Skin of body (tissue), 2 donors: ENCODE data around the gene C2orf49. TPM values are rescaled to one million over a fixed set of nuclear protein-coding genes. Genes with fewer than 3 reads are reported as not detected.
"Not testable (repeated sequence)": the region's sequence is repeated elsewhere in the genome, so short reads cannot be mapped to it uniquely, and the experiment has no call there.

ENCODE experiments used
- DNase-seq: peaks from one replicate; lab custom pipeline; 2025; lab: John Stamatoyannopoulos, UW
- total RNA-seq: library from RNA; depleted of rRNA; stranded (reverse); fragments of >200 nt; gene quantifications from one replicate; pipeline ENCODE4 v1.2.3, GENCODE V29; 2014

C2orf49 gene
- total RNA-seq, 1 donor from 2014 or later = 14.4 TPM

- no peak for DNase-seq
Observed at GRCh38 chr2:105321875-105322646, 15.3 kb upstream of the C2orf49 start.

GRCh38 chr2:105323111-105323510, 14.2 kb upstream of the C2orf49 start:
- no peak for DNase-seq

- no peak for DNase-seq
Observed at GRCh38 chr2:105324101-105324500, 13.2 kb upstream of the C2orf49 start.

GRCh38 chr2:105324732-105325131, 12.6 kb upstream of the C2orf49 start:
- no peak for DNase-seq

- no peak for DNase-seq
Observed at GRCh38 chr2:105325389-105325963, 11.9 kb upstream of the C2orf49 start.

GRCh38 chr2:105327271-105327670, 10.1 kb upstream of the C2orf49 start:
- DNase-seq = not testable (repeated sequence)

- no peak for DNase-seq
Observed at GRCh38 chr2:105327690-105328089, 9.7 kb upstream of the C2orf49 start.

GRCh38 chr2:105328281-105329196, 8.8 kb upstream of the C2orf49 start:
- no peak for DNase-seq

GRCh38 chr2:105329197-105329554, 8.2 kb upstream of the C2orf49 start:
- DNase-seq = no peak

- no peak for DNase-seq
Observed at GRCh38 chr2:105329561-105330495, 7.5 kb upstream of the C2orf49 start, which contains the start of gene TGFBRAP1. TSS of gene TGFBRAP1 (minus strand) at chr2:105329735. CDS start at chr2:105308301, 21,434 bp downstream.

- DNase-seq = no peak
Observed at GRCh38 chr2:105330681-105331375, 6.5 kb upstream of the C2orf49 start.

- no peak for DNase-seq
Observed at GRCh38 chr2:105334211-105334610, 3.1 kb upstream of the C2orf49 start.

- DNase-seq = no peak
Observed at GRCh38 chr2:105335469-105335868, 1.9 kb upstream of the C2orf49 start.

- DNase-seq = no peak
Observed at GRCh38 chr2:105336786-105337121, 586 bp upstream of the C2orf49 start.

- no peak for DNase-seq
Observed at GRCh38 chr2:105338020-105338385, 663 bp downstream of the C2orf49 start.

GRCh38 chr2:105339414-105339813, 2.1 kb downstream of the C2orf49 start:
- DNase-seq = no peak

- DNase-seq = no peak
Observed at GRCh38 chr2:105344704-105345345, 7.5 kb downstream of the C2orf49 start.

GRCh38 chr2:105357122-105357521, 19.8 kb downstream of the C2orf49 start:
- no peak for DNase-seq

- no peak for DNase-seq
Observed at GRCh38 chr2:105358593-105358992, 21.3 kb downstream of the C2orf49 start.
